HL-60 (cell line): ENCODE data around the gene VPS51.

Experiments
- DNase-seq, 2 experiments: peaks; one replicate each; pipeline ENCODE4 v3.0.0-alpha.2; 2010 to 2020; ENCODE audit warnings: low read depth in 1 of 2, low spot score in 1 of 2
- H3K27ac ChIP-seq: fragments of 250-450 bp; sonication (Bioruptor Pico); replicated peaks from 2 replicates; pipeline ENCODE4 v1.5.1; 2020; ENCODE audit warnings: mild to moderate bottlenecking, moderate library complexity
- H3K27me3 ChIP-seq: fragments of 250-450 bp; sonication (Bioruptor Pico); 2 replicates; pipeline ENCODE4 v1.5.1; 2021; ENCODE audit warnings: mild to moderate bottlenecking, moderate library complexity; ENCODE audit not compliant: insufficient read depth, poor library complexity, severe bottlenecking
- H3K4me3 ChIP-seq: replicated peaks from 2 replicates; pipeline ENCODE4 v1.5.1; 2011; ENCODE audit warnings: mild to moderate bottlenecking, control low read depth, low read length; ENCODE audit not compliant: insufficient read depth
- CTCF ChIP-seq: IDR thresholded peaks from one replicate; pipeline ENCODE4 v1.5.1; 2011; ENCODE audit warnings: low read length, control low read depth, inconsistent platforms; ENCODE audit not compliant: insufficient read depth
- GABPA ChIP-seq: IDR thresholded peaks from 2 replicates; pipeline ENCODE4 v1.6.1; 2012; ENCODE audit warnings: low read depth
- POLR2AphosphoS5 ChIP-seq: IDR thresholded peaks from 2 replicates; pipeline ENCODE4 v1.6.1; 2012; ENCODE audit warnings: low read depth
- REST ChIP-seq: IDR thresholded peaks from 2 replicates; pipeline ENCODE4 v1.6.1; 2012; ENCODE audit warnings: low read depth; ENCODE audit not compliant: insufficient replicate concordance
- SPI1 ChIP-seq: IDR thresholded peaks from 2 replicates; pipeline ENCODE4 v1.6.1; 2012; ENCODE audit warnings: low read depth, mild to moderate bottlenecking, borderline replicate concordance

VPS51 gene

GRCh38 chr11:65104628-65105027, 8.6 kb downstream of the VPS51 start:
- DNase-seq, result no peak
- no peak overlapping the region for H3K4me3 ChIP-seq

GRCh38 chr11:65107078-65107477, 11.1 kb downstream of the VPS51 start:
- TF ChIP-seq REST (no peak), SPI1 (no peak), GABPA (no peak)
- DNase-seq, result no peak
- Histone ChIP-seq H3K4me3 (no peak overlapping the region), H3K27ac (no peak overlapping the region), H3K27me3 (no peaks in the 10 kb centered on the region)

More at GRCh38 chr11:65104628-65105027, 8.6 kb downstream of the VPS51 start:
- Histone ChIP-seq H3K27ac (no peak overlapping the region), H3K27me3 (no peaks in the 10 kb centered on the region)
- TF ChIP-seq SPI1, result no peak
- no peak for TF ChIP-seq GABPA
- TF ChIP-seq CTCF, result no peak
- no peak for TF ChIP-seq REST
- TF ChIP-seq POLR2AphosphoS5, result no peak

GRCh38 chr11:65107751-65108468, 11.9 kb downstream of the VPS51 start:
- Histone ChIP-seq H3K4me3 (no peak overlapping the region), H3K27me3 (no peaks in the 10 kb centered on the region), H3K27ac (no peak overlapping the region)
- no peak for TF ChIP-seq CTCF
- TF ChIP-seq POLR2AphosphoS5, result no peak
- TF ChIP-seq GABPA, result no peak
- no peak for TF ChIP-seq SPI1
- no peak for TF ChIP-seq REST
- DNase-seq, result no peak
